ENCODE measurements around the gene NPAS4.

DNA sequence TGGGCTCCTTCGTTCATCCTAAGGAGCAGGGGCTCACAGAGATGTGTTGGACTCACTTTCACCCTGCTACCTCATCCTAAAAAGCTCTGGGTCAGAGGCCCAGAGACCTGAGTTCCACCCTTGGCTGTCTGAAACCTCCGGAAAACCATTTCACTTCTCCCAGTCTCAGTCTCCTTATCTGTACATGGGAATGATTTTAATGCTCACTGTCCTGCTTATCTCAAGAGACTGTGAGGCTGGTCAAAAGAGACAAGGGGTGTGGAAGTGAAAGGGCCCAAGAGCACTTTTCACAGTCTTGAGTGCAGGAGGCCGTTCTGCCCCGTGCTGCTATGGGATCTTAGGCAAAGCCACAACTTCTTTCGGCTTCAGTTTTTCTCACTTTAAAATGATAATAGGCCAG, 13.2 kb upstream of the NPAS4 start:
- TF ChIP-seq ZNF335 (CRISPR knock-in tag; IDR thresholded peaks at IDR 0.05): no peak
- TF ChIP-seq ZBTB26 (CRISPR knock-in tag; IDR thresholded peaks at IDR 0.05; ENCODE audit: borderline replicate concordance): no peak
- no peak for TF ChIP-seq HNRNPLL (IDR thresholded peaks at IDR 0.05; ENCODE audit: low read depth, low read length, poor library complexity, severe bottlenecking)
- no peak for TF ChIP-seq ATF7 (IDR thresholded peaks at IDR 0.05)
- TF ChIP-seq ATF7 (CRISPR knock-in tag; IDR thresholded peaks at IDR 0.05): no peak
- no peak for TF ChIP-seq SIX4 (CRISPR knock-in tag; IDR thresholded peaks at IDR 0.05)
- TF ChIP-seq POLR2AphosphoS5 (IDR thresholded peaks at IDR 0.05; ENCODE audit: low read depth, low read length): no peak
- TF ChIP-seq ZNF550 (CRISPR knock-in tag; IDR thresholded peaks at IDR 0.05; ENCODE audit: borderline replicate concordance): no peak
- TF ChIP-seq ZNF362 (CRISPR knock-in tag; IDR thresholded peaks at IDR 0.05; ENCODE audit: borderline replicate concordance): no peak
- no peak for TF ChIP-seq ZNF10 (CRISPR knock-in tag; IDR thresholded peaks at IDR 0.05; ENCODE audit: borderline replicate concordance, low read depth)
- no peak for TF ChIP-seq FOXJ3 (CRISPR knock-in tag; IDR thresholded peaks at IDR 0.05; ENCODE audit: borderline replicate concordance)
- TF ChIP-seq IKZF4 (CRISPR knock-in tag; IDR thresholded peaks at IDR 0.05; ENCODE audit: borderline replicate concordance, low read depth, not compliant biosample characterization): no peak
- no peak for TF ChIP-seq IRF1 (CRISPR knock-in tag; IDR thresholded peaks at IDR 0.05; ENCODE audit: low read depth)
- no peak for TF ChIP-seq ELF4 (CRISPR knock-in tag; IDR thresholded peaks at IDR 0.05; ENCODE audit: borderline replicate concordance)

All from HepG2 (cell line).